H1 (cell line): Measurements from ENCODE around the gene PODN. TPM values are rescaled to one million over a fixed set of nuclear protein-coding genes. Genes with fewer than 3 reads are reported as not detected.

Experiments
- NANOG ChIP-seq: IDR thresholded peaks from 2 replicates; pipeline ENCODE4 v1.6.1; 2011; ENCODE audit warnings: low read length, low read depth, mild to moderate bottlenecking, inconsistent platforms; ENCODE audit not compliant: insufficient read depth, poor library complexity, severe bottlenecking
- polyA plus RNA-seq, 7 experiments: library from polyadenylated mRNA; depleted of rRNA in 3 of 7; stranded (reverse) in 5 of 7; unstranded in 2 of 7; fragments of >200 nt in 5 of 7; fragments of 200-250 nt in 2 of 7; gene quantifications; 1 replicate in 5 of 7; 2 replicates in 1 of 7; 4 replicates in 1 of 7; pipeline versions ENCODE4 v1.2.1 to v1.2.3, GENCODE V29; 2011 to 2013; ENCODE audit warnings: missing spikeins in 2 of 7, mixed read lengths in 2 of 7
- total RNA-seq: library from RNA; stranded (reverse); fragmentation: NEBNext Ultra II Directional; extraction: Animal tissue kit (Norgen Biotek cat#: 25700); gene quantifications from 2 replicates; pipeline ENCODE4 v1.2.1, GENCODE V29; 2021

The PODN gene
- total and polyA plus RNA-seq, 2 of the 8 experiments (the other 6 are each of a cell fraction or from before 2014, with no cell fraction given), result 0.11 to 0.17 TPM

GRCh38 chr1:53069265-53069662 is 7.3 kb downstream of the PODN start (continued):
- TF ChIP-seq NANOG, result no peak
